Activated CD4-positive, alpha-beta T cell treated with anti-CD3 and anti-CD28 coated beads, Interleukin-2, amount 10 ng/mL, durations not matched to agents 24 days and 14 days (primary cell): ENCODE data around the gene DEPDC4. TPM values are rescaled to one million over a fixed set of nuclear protein-coding genes. Genes with fewer than 3 reads are reported as not detected.
A peak's percentile ranks its signal among the peaks of the same experiment; 100 is the strongest.

Experiments
- DNase-seq: peaks from one replicate; pipeline ENCODE4 v3.0.0; 2022
- H3K27ac Mint-ChIP-seq: one replicate; pipeline ENCODE4 v1.8.0; 2022; ENCODE audit warnings: mild to moderate bottlenecking, mixed read lengths
- H3K27me3 Mint-ChIP-seq: one replicate; pipeline ENCODE4 v1.8.0; 2022; ENCODE audit warnings: mixed read lengths
- H3K36me3 Mint-ChIP-seq: one replicate; pipeline ENCODE4 v1.8.0; 2022; ENCODE audit warnings: low read depth, mild to moderate bottlenecking, mixed read lengths
- H3K4me1 Mint-ChIP-seq: one replicate; pipeline ENCODE4 v1.8.0; 2021; ENCODE audit warnings: mixed read lengths
- H3K4me3 Mint-ChIP-seq: one replicate; pipeline ENCODE4 v1.8.0; 2022; ENCODE audit warnings: mild to moderate bottlenecking, moderate library complexity, mixed read lengths
- H3K9me3 Mint-ChIP-seq: one replicate; pipeline ENCODE4 v1.8.0; 2021; ENCODE audit warnings: mixed read lengths
- intact Hi-C: fragments of 100-400 bp; cut with micrococcal nuclease; formaldehyde crosslinking; loops from one replicate; pipeline ENCODE4 v1.15.1; 2023
- total RNA-seq: library from RNA; stranded (reverse); gene quantifications from 2 replicates; pipeline ENCODE4 v1.2.3, GENCODE V29; 2022

Gene DEPDC4
- total RNA-seq, 1 donor from 2014 or later, result 2.9 TPM

DNA sequence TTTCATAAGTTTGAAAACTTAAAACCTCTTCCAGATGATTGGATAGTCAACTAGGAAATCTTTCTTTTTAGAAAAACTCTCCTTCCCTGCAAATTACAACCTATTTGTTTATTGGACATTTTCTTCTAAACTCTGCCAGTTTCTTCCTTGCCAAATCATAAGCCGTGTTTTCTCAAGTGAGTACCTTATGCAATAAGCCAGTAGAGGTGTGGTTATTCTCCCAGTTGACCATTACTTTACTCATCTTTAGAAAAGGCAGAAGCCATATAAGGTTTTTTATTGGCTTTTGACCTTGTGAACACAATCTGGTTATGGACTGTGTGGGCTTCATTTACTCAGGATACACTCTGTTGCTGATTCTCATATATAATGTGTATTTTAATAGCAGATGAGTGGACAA is 51.7 kb downstream of the DEPDC4 start:
- Mint-ChIP-seq H3K27me3 (no peaks in the 10 kb centered on the region), H3K36me3 (peaks cover 29% of the 10 kb centered on the region), H3K4me1 (no peaks in the 10 kb centered on the region), H3K9me3 (no peaks in the 10 kb centered on the region), H3K27ac (no peak overlapping the region), H3K4me3 (no peak overlapping the region)
- no peak for DNase-seq
- intact Hi-C loops, result no loop called here

DNA sequence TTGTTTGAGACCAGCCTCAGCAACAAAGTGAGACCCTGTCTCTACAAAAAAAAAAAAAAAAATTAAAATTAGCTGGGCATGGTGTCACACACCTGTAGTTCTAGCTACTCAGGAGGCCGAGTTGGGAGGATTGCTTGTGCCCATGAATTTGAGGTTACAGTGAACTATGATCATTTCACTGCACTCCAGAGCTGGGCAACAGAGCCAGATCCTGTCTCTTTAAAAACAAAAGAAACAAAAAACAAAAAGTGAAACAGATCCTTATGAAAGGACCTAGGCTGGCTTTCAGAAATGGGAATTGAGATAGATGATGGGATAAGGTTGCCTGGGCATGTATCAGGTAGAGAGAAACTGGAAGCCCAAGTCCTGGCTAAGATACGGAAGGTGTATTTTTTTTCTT is 52.4 kb downstream of the DEPDC4 start:
- no peaks in the 10 kb centered on the region for H3K27me3 Mint-ChIP-seq
- H3K27ac Mint-ChIP-seq, result no peak overlapping the region
- H3K4me1 Mint-ChIP-seq, result no peaks in the 10 kb centered on the region
- H3K36me3 Mint-ChIP-seq, result peaks cover 28% of the 10 kb centered on the region
- H3K9me3 Mint-ChIP-seq, result no peaks in the 10 kb centered on the region
- DNase-seq, result no peak
- no peak overlapping the region for H3K4me3 Mint-ChIP-seq
- intact Hi-C loops, result no loop called here

DNA sequence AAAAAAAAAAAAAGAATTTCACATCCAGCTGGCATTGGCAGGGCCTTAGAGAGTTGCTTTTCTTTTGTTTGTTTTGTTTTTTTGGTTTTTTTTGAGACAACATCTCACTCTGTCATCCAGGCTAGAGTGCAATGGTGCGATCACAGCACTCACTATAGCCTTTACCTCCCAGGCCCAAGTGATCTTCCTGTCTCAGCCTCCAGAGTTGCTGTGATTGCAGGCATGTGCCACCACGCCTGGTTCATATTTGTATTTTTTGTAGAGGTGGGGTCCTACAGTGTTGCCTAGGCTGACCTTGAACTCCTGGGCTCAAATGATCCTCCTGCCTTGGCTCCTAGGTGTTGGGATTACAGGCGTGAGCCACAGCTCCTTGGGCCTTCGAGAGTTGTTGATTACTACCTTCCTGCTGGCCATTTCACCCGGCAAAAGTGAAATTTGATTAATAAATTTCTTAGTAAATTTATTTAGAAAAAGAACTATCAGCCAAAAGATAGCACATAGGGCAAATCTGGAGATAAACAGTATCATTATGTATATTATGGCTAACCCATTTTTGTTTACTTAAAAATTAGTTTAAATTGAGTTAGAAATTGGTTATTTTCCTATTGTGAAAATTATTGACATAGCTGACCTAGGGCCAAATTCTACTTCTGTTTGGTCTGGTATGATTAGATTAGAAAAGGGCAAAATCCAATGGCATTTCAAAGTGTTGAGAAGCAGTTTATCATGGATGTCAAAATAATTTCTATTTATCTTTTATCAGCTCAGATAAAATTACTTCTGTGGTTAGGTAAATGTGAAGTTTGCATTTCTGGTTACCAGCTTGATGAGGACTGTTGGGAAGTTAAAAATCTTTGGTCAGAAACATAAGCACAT is 53.6 kb downstream of the DEPDC4 start:
- Mint-ChIP-seq H3K27ac (no peak overlapping the region), H3K4me3 (no peak overlapping the region), H3K27me3 (no peaks in the 10 kb centered on the region), H3K36me3 (peaks cover 35% of the 10 kb centered on the region), H3K4me1 (no peaks in the 10 kb centered on the region), H3K9me3 (no peaks in the 10 kb centered on the region)
- no peak for DNase-seq
- intact Hi-C loops, result no loop called here

DNA sequence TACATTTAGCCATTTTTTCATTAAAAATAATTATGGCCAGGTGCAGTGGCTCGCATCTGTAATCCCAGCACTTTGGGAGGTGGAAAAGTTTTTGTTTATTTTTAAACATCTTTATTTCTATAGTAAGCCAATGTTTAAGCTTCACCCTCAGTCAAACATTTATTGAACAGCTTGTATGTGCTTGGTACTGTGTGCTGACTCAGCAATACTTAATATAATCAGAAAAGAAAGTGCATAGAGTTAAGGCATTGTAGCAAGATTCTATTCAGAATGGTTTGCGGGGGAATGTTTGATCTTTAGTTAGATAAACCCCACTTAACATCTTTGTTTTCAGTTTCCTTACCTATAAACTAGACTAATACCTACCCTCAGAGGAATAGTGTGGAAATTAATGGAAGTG is 55.2 kb downstream of the DEPDC4 start:
- intact Hi-C loops, result no loop called here
- H3K36me3 Mint-ChIP-seq, result peaks cover 38% of the 10 kb centered on the region
- no peak for DNase-seq
- no peaks in the 10 kb centered on the region for H3K9me3 Mint-ChIP-seq
- no peaks in the 10 kb centered on the region for H3K27me3 Mint-ChIP-seq
- no peak overlapping the region for H3K4me3 Mint-ChIP-seq
- no peaks in the 10 kb centered on the region for H3K4me1 Mint-ChIP-seq
- H3K27ac Mint-ChIP-seq, result no peak overlapping the region

DNA sequence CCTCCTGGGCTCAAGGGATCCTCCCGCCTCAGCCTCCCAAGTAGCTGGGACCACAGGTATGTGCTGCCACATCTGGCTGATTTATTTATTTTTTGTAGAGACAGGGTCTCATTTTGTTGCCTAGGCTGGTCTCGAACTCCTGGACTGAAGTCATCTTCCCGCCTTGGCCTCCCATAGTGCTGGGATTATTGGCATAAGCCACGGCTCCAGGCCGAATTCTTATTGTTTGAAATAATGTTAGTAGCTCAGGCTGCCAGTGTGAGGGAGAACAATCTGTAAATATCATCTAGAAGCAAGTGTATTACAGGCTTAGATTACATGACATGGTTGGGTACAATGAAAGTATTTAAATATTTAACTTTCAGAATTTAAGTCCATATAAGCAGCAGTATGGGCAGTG is 58.0 kb downstream of the DEPDC4 start:
- intact Hi-C loops, result loop anchor here (10.0 kb wide), 1 partner anchor 1564 kb away; the partner anchor contains the start of genes APAF1 and IKBIP
- H3K4me3 Mint-ChIP-seq, result no peak overlapping the region
- no peak overlapping the region for H3K27ac Mint-ChIP-seq
- H3K36me3 Mint-ChIP-seq, result peaks cover 34% of the 10 kb centered on the region
- no peak for DNase-seq
- no peaks in the 10 kb centered on the region for H3K4me1 Mint-ChIP-seq
- H3K9me3 Mint-ChIP-seq, result no peaks in the 10 kb centered on the region
- H3K27me3 Mint-ChIP-seq, result no peaks in the 10 kb centered on the region

DNA sequence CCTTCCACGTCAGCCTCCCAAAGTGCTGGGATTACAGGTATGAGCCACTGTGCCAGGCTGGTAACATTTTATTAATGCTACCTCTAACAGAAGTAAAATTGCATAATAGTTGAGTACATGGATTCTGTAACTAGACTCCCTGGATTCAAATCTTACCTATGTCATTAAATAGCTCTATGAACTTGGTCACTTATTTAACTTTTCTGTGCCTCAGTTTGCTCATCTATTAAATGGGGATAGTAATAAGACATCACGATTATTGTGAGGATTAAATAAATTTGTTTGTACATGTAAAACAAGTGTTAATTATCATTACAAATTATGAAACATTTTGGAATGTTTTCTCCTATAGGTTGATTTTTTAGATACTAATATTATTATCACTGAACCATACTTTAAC is 59.6 kb downstream of the DEPDC4 start:
- no peak overlapping the region for H3K27ac Mint-ChIP-seq
- H3K9me3 Mint-ChIP-seq, result no peaks in the 10 kb centered on the region
- intact Hi-C loops, result loop anchor here (10.0 kb wide), 1 partner anchor 1563 kb away; the partner anchor contains the start of genes APAF1 and IKBIP
- peaks cover 7% of the 10 kb centered on the region for H3K4me1 Mint-ChIP-seq
- H3K4me3 Mint-ChIP-seq, result no peak overlapping the region
- peaks cover 29% of the 10 kb centered on the region for H3K36me3 Mint-ChIP-seq
- no peaks in the 10 kb centered on the region for H3K27me3 Mint-ChIP-seq
- no peak for DNase-seq

DNA sequence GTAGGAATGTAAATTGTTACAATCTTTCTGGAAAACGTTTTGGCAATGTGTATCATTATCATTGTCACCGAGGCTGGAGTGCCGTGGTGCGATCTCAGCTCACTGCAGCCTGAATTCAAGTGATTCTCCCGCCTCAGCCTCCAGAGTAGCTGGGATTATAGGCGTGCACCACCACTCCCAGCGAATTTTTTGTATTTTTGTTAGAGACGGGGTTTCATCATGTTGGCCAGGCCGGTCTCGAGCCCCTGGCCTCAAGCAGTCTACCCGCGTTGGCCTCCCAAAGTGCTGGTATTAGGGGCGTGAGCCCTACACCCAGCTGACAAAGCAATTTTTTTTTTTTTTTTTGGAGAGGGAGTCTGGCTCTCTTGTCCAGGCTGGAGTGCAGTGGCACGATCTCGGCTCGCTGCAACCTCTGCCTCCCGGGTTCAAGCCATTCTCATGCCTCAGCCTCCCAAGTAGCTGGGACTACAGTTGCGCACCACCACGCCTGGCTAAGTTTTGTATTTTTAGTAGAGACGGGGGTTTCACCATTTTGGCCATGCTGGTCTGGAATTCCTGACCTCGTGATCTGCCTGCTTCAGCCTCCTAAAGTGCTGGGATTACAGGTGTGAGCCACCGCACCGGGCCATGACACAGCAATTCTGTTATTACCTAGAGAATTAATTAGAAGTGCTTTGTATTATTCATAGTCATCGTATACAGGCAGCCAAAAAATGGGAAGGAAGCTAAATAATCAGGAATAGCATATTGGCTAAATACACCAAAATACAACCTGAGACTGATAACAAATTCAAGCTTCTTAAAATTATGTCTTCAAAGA is 65.1 kb downstream of the DEPDC4 start:
- no peak for DNase-seq
- peaks cover 14% of the 10 kb centered on the region for H3K36me3 Mint-ChIP-seq
- H3K4me3 Mint-ChIP-seq, result peak overlapping the region; percentile 97
- H3K27me3 Mint-ChIP-seq, result no peaks in the 10 kb centered on the region
- peaks cover 26% of the 10 kb centered on the region for H3K4me1 Mint-ChIP-seq
- H3K9me3 Mint-ChIP-seq, result no peaks in the 10 kb centered on the region
- intact Hi-C loops, result loop anchor here (10.0 kb wide), 1 partner anchor 1557 kb away; the partner anchor contains the start of genes APAF1 and IKBIP
- H3K27ac Mint-ChIP-seq, result peak overlapping the region; percentile 100

DNA sequence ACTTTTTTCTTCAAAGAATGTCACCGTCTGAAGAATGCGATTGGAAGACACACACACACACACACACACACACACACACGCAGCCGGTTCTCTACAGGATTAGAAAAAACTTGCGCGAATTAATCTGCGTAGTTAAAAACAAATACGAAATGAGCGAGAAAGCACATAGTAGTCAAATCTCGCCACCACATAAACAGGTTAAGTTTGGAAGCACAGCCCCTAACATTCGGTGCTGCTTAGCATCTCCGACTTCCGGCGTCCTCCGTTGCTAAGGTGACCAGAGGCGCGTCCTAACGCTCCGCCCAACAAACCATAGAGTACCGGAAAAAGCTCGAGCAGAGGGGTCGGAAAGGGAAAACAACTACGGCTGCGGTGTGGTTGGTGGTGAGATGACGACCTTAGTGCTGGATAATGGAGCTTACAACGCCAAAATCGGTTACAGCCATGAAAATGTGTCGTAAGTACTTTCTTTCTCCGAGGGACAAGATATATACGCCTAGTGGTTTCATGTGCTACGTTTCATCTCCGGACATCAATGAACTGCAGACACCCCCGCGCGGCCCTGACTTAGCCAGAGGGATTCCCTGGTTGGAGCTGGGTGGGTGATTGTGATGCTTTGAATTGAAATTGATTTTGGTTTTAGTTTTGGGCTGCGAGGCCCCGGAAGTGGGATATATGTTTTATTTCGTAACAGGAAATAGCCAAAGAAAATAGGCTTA is 66.3 kb downstream of the DEPDC4 start, which contains the start of gene ACTR6:
Gene ACTR6, plus strand, starts transcription at position 353 of the 719 bp plus-strand sequence. Its CDS starts 37 bp downstream, at position 390.
- Mint-ChIP-seq H3K4me3 (peak within 1 kb of the TSS; percentile 97), H3K9me3 (no peaks in the 10 kb centered on the region), H3K36me3 (peaks cover 10% of the 10 kb centered on the region), H3K27me3 (no peaks in the 10 kb centered on the region), H3K27ac (peak within 1 kb of the TSS; percentile 100), H3K4me1 (peaks cover 26% of the 10 kb centered on the region)
- intact Hi-C loops, result loop anchor here (1.0 to 10.0 kb wide), 5 partner anchors 15 to 1556 kb away; partner anchors contain the start of genes APAF1, BLTP3B, DEPDC4 and IKBIP
- DNase-seq, result peak; percentile 99

DNA sequence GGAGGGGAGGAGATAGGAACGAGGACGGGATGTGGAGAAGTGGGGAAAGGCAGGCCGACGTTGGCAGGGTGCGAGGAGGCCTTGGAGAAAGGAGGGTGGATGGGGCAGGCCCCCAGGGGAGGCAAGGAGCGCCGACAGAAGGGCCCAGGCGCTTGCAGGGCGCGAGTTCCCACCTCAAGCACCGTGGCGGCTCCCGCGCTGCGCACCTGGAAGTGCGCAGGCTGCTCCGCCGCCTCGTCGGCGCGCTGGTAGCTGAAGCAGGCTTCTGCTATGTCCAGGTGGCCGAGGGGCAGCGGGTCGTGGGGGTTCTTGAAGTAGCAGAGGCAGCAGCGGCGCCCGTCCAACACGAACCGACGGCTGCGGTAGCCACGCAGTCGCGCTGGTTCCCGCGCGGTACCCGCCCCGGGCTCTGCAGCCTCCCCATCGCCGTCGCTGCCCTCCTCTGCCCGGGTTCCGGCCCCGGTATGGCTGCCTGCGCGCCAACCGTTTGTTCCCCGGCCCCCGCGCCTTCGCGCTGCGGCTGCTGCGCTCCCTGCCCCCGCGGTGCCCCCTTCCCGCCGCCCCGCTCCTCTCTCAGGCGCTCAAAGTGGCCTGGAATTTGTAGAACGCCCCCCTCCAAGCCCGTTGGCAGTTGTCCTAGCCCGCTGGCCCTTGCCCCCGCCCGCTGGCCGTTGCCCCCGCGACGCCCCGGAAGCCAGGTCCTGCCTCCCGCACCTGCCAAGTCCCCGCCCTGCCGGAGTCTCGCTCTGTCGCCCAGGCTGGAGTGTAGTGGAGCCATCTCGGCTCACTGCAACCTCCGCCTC is 67.3 kb downstream of the DEPDC4 start:
- intact Hi-C loops, result loop anchor here (1.0 to 10.0 kb wide), 6 partner anchors 14 to 1555 kb away; partner anchors contain the start of genes APAF1, BLTP3B, DEPDC4 and IKBIP
- Mint-ChIP-seq H3K27ac (peak overlapping the region; percentile 100), H3K4me3 (peak overlapping the region; percentile 97), H3K36me3 (peaks cover 19% of the 10 kb centered on the region), H3K4me1 (peaks cover 26% of the 10 kb centered on the region), H3K27me3 (no peaks in the 10 kb centered on the region), H3K9me3 (no peaks in the 10 kb centered on the region)
- peak; percentile 95 for DNase-seq

DNA sequence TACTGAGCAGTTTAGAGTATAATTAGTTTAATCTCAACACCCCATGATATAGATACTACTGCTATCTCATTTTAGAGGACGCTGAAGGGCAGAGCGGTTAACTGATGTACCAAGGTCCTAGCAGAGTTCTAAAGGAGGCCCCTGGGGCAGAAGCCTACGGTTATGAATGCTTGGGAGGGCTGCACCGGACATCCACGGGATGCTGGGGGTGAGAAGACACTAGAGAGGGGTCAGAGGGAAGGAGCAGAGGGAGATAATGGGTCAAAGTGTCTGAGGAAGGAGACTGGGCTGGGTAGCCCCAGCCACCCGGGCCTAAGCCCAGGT is 67.9 kb downstream of the DEPDC4 start:
- no peaks in the 10 kb centered on the region for H3K9me3 Mint-ChIP-seq
- peak overlapping the region; percentile 91 for H3K27ac Mint-ChIP-seq
- DNase-seq, result peak; percentile 63
- no peaks in the 10 kb centered on the region for H3K27me3 Mint-ChIP-seq
- peaks cover 21% of the 10 kb centered on the region for H3K36me3 Mint-ChIP-seq
- peak overlapping the region; percentile 97 for H3K4me3 Mint-ChIP-seq
- peaks cover 26% of the 10 kb centered on the region for H3K4me1 Mint-ChIP-seq
- intact Hi-C loops, result loop anchor here (1.0 kb wide), 1 partner anchor 45 kb away; no protein-coding TSS in a partner anchor

DNA sequence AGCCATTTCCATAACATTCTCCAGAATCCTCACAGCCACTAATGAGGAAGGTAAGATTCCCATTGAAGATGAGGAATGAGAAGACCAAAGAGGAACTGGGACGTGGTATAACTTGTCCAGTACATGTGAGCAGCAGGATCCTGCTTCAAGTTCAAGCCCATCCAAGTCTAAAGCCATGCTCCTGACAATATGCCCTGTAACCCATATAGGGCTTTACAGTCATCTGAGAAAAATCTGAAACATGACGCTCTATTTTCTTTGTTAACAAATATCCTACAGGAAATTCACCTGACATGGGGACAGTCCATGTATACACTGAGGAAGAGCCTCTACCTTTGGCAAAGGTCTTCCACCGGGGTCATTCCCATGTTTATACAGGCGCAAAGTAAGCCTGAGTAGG is 69.4 kb downstream of the DEPDC4 start:
- H3K27me3 Mint-ChIP-seq, result no peaks in the 10 kb centered on the region
- DNase-seq, result no peak
- peak overlapping the region; percentile 23 for H3K27ac Mint-ChIP-seq
- no peak overlapping the region for H3K4me3 Mint-ChIP-seq
- H3K36me3 Mint-ChIP-seq, result peaks cover 25% of the 10 kb centered on the region
- H3K4me1 Mint-ChIP-seq, result peaks cover 26% of the 10 kb centered on the region
- intact Hi-C loops, result no loop called here
- no peaks in the 10 kb centered on the region for H3K9me3 Mint-ChIP-seq

DNA sequence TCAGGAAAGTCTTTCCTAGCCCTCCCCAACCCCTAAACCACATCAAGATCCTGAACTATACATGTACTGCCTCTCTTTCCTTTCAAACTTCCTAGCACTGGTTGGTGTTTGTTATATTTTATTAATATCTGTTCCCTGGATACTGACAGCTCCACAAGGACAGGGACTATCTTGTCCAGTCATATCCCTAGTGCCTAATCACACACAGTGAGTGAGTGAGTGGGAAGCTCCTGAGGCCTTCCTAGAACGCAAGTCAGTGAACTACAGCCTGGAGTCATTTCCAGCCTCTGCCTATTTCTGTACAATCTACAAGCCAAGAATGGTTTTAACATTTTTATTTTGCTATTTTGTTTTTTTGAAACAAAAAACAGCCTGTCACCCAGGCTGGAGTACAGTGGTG is 73.8 kb downstream of the DEPDC4 start:
- H3K9me3 Mint-ChIP-seq, result no peaks in the 10 kb centered on the region
- no peak for DNase-seq
- no peak overlapping the region for H3K4me3 Mint-ChIP-seq
- H3K4me1 Mint-ChIP-seq, result peaks cover 14% of the 10 kb centered on the region
- intact Hi-C loops, result no loop called here
- H3K27me3 Mint-ChIP-seq, result no peaks in the 10 kb centered on the region
- peaks cover 45% of the 10 kb centered on the region for H3K36me3 Mint-ChIP-seq
- H3K27ac Mint-ChIP-seq, result peak overlapping the region; percentile 59
